ENCODE data around the gene KRTAP4-9.
"Not testable (repeated sequence)": the region's sequence is repeated elsewhere in the genome, so short reads cannot be mapped to it uniquely, and the experiment has no call there.

The KRTAP4-9 gene

DNA sequence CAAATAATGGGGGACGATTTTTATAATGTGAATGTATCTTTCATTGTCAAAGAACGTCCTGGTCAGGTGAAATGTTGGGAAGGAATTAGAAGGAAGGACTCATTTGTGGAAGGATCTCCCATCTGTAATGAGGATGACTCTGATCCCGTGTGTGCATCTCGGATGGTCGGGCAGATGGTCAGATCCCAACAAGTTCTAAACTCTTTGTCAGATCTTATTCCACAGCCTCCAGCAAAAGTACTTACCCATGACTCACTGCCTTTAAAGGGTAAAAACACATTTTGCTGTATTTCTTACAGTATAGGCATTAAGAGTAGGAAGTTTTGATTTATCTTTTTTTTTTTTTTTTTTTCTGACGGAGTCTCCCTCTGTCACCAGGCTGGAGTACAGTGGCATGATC, 6.7 kb upstream of the KRTAP4-9 start:
- DNase-seq = peak; percentile 65

DNA sequence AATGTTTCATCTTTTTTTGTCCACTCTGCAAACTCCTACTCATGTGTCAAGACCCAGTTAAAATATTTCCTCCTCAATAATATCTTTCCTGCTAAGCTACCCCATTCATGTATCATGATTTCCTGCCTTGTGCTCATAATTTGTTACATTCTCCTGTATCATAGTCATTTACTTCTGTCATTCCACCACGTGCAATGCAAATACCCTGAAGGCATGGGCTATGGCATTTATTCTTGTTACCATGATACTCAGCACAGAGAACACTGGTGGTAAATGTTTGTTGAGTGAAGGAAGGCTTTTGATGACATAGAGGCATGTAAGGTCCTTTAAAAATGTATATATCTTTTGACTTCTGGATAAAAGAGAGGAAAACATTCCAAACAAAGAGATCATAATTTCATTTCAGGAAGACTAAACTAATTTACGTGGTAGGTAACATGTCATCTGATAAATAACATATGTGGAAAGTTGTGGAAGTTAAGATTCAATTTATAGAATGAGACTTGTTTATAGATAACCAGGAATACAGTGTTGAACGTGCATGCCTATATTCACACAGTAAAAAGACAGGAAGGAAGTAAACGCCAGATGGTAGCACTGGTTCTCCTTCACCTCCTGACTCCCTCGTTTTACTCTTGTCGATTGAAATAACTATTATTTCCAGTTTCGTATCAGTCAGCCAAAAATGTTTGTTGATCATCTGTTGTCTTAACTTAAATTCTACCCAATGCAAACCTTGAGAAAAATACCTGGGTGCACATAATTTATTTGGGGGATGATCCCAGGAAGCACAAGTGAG, 5.3 kb upstream of the KRTAP4-9 start:
- DNase-seq = peak; percentile 81

DNA sequence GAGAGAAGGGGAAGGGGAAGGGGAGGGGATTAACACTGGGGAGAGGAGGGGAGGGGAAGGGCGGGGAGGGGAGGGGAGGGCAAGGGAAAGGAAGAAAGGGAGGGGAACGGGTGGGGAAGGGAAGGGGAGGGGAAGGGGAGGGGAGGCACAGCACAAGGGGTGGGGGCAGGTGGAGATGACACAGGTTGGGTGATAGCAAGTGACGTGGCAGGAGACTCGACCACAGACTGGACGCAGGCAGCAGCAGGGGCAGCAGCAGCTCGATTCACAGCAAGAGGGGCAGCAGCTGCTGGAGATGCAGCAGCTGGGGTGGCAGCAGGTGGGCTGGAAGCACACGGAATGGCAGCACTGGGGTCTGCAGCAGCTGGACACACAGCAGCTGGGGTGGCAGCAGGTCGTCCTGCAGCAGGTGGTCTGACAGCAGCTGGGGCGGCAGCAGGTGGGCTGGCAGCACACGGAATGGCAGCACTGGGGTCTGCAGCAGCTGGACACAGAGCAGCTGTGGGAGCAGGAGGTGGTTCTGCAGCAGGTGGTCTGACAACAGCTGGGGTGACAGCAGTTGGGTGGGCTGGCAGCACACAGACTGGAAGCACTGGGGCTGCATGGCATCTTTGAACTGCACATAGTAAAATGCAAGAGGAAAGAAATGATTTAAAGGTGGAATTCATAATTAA, 3.5 kb upstream of the KRTAP4-9 start, which contains the start of gene KRTAP4-16:
Gene KRTAP4-16, minus strand, starts transcription at position 624 of the 674 bp plus-strand sequence. Its CDS starts 0 bp downstream, at position 624.
- DNase-seq = peak; percentile 16

DNA sequence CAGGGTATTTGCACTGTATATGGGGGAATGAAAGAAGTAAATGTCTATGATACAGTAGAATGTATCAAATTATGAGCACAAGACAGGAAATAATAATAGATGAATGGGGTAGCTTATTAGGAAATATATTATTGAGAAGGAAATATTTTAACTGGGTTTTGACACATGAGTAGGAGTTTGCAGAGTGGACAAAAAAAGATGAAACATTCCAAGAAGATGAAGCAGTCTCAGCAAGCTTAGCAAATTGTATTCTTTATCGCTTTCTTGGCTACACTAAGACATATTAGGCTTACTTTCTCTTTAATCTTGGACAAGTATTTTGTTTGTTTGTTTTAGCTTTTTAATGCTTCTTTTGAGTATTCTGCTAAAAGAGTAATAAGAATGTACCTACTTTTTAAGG, 1.3 kb upstream of the KRTAP4-9 start:
- no peak for DNase-seq

DNA sequence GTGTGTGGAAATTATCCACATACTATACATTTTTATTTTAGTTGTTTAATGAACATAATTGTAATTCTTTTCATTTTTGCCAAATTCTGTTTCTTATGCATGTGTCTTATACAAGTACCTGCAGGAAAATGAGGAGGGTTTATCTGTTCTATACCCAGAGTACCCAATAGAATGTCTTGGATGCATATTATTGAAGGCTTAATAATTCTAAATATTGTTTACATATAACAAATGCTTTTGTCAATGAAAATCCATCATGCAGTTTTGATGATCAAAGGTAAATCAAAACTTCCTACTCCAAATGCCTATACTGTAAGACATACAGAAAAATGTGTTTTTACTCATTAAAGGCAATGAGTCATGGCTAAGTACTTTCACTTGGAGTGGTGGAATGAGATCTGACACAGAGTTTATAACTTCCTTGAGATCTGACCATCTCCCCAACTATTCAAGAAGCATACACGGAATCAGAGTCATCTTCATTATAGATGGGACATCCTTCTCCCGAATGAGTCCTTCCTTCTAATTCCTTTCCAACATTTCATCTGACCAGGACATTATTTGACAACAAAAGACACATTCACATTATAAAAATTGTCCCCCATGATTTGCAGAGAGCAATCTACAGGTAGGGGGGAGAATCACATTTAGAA, 677 bp upstream of the KRTAP4-9 start:
- DNase-seq = peak; percentile 83

DNA sequence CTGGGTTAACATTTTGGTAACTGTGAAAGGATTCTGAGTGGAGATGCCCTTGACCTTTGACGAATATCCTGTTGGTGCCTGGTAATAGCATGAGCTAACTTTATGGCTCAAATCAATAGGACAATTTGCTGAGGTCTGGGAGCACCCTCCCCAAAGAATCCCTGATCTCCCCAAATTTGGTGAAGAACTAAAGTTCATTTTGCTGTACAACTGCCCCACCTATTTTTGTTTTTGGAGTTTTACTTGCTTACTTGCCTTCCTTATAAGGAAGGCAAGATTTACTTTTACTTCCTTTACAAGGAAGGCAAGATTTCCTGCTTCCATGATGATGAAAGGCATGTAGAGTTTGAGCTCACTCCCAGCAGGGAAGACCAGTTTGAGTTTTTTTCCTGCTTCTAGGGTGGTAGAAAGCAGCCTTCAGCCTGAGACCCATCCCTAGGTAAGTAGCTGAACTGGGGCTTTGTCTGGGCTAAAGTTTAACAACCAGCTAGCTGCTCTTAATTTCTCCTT, 2.8 kb downstream of the KRTAP4-9 start:
- DNase-seq = no peak

DNA sequence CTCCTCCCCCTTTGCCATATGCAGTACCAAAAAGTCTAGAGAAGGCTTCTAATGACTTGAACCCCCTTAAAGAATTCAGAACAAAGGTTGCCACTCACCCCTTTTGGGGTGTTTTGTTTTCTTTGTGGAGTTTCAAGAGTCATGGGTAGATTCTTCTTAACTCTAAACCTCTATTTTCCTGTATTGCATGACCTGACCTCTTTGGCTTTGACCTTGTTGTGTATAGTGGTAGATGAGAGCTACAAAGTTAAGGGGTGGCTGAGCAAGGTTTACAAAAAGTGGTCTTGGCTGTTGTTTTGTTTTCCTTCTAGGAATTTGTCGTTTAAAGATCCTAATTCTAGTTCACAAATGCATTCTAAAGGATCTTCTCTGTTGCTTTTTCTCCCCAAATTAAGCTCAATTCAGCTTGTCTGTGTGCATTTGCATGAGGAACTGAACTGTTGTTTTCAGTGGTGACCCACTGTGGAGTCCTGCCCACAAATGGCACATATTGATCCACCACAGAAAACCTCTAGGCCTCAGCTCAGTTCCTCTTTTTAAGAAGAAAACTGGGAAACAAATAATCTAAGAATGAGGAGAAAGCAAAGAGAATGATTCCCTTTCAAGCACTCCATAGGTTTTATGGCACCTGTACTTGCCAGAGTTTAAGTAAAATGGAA, 3.7 kb downstream of the KRTAP4-9 start:
- not testable (repeated sequence) for DNase-seq

DNA sequence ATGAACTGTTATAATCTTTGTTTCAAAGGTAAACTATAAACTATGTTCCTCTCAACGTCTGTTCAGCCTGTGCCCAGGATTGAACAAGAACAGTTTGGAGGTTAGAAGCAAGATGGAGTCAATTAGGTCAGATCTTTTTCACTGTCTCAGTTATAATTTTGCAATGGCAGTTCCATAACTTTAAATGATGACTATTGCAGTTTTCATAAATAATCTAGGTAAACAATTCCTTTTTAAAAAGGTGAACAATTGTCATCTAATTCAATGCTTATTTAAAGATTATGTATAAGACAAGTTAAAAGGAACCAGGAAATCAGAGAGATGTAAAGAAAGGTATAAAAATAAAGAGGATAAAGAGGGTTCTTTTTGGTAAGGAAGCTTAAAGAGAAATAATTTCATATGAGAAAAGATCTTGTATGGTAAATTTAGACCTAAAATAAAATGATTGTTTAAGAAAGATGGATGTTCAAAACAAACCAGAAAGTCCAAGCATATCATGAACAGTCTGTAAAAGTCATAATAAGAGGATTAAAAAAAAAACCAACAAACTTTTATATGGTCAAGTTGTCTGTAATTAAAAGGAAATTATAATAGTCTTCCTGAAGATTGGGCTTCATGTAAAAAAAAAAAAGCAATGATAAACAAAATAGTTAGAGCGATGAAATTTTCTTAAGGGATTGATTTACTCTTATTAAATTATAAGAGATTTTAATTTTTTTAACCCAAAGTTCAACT, 6.1 kb downstream of the KRTAP4-9 start:
- no peak for DNase-seq

DNA sequence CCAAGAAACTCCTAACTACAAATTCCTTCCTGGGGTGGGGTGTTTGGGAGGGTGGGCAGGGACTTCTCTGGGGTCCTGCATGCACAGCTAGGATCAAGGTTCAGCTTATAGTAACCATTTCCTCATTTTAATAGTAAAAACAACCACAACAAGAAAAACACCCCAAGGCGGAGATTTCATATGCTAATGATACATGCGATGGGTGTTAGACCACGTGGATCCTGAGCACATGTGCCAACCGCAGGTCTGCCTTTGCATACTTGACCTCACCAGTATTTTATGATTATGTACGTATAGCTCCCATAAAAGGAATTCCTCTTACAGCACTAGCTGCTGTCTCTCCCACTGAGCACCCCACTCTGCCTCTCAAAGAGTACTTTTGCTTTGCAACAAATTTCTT, 11.1 kb downstream of the KRTAP4-9 start:
- peak; percentile 59 for DNase-seq

DNA sequence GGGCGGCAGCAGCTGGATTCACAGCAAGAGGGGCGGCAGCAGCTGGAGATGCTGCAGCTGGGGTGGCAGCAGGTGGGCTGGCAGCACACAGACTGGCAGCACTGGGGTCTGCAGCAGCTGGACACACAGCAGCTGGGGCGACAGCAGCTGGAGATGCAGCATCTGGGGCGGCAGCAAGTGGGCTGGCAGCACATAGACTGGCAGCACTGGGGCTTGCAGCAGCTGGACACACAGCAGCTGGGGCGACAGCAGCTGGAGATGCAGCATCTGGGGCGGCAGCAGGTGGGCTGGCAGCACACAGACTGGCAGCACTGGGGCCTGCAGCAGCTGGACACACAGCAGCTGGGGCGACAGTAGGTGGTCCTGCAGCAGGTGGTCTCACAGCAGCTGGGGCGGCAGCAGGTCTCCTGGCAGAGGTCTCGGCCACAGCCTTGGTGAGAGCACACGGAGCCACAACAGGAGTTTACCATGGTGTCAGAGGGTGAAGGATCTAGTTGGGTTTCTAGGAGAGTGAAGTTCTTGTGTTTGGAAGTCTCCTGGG, 12.7 kb downstream of the KRTAP4-9 start, which contains the start of gene KRTAP4-11:
Gene KRTAP4-11, minus strand, starts transcription at position 528 of the 541 bp plus-strand sequence. Its CDS starts 58 bp downstream, at position 470.
- DNase-seq = not testable (repeated sequence)

DNA sequence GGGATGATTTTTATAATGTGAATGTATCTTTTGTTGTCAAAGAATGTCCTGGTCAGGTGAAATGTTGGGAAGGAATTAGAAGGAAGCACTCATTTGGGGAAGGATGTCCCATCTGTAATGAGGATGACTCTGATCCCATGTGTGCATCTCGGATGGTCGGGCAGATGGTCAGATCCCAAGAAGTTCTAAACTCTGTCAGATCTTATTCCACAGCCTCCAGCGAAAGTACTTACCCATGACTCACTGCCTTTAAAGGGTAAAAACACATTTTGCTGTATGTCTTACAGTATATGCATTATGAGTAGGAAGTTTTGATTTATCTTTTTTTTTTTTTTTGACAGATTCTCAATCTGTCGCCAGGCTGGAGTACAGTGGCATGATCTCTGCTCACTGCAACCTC, 13.5 kb downstream of the KRTAP4-9 start:
- DNase-seq = peak; percentile 52

DNA sequence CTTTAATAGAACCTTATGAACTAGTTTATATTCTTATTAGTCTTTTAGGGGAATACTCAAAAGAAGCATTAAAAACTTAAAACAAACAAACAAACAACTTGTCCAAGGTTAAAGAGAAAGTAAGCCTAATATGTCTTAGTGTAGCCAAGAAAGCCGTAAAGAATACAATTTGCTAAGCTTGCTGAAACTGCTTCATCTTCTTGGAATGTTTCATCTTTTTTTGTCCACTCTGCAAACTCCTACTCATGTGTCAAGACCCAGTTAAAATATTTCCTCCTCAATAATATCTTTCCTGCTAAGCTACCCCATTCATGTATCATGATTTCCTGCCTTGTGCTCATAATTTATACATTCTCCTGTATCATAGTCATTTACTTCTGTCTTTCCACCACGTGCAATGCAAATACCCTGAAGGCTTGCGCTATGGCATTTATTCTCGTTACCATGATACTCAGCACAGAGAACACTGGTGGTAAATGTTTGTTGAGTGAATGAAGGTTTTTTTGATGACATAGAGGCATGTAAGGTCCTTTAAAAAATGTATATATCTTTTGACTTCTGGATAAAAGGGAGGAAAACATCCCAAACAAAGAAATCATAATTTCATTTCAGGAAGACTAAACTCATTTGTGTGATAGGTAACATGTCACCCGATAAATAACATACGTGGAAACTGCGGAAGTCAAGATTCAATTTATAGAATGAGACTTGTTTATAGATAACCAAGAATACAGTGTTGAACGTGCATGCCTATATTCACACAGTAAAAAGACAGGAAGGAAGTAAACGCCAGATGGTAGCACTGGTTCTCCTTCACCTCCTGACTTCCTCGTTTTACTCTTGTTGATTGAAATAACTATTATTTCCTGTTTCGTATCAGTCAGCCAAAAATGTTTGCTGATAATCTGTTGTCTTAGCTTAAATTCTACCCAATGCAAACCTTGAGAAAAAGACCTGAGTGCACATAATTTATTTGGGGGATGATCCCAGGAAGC, 14.8 kb downstream of the KRTAP4-9 start:
- peak; percentile 54 for DNase-seq

DNA sequence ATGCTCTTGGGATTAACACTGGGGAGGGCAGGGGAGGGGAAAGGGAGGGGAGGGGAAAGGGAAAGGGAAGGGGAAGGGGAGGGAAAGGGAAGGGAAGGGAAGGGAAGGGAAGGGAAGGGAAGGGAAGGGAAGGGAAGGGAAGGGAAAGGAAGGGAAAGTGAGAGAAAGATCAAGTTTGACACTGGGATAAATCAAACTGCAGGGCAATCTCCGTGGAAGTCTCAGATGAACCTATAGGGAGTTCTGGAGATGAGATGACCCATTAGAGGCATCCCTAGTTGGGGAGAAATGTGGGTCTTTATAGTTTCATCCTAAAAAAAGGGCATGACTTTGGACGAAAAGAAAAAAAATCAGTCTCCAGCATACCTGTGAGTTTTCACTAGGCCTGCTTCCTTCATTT, 16.6 kb downstream of the KRTAP4-9 start:
- no peak for DNase-seq

DNA sequence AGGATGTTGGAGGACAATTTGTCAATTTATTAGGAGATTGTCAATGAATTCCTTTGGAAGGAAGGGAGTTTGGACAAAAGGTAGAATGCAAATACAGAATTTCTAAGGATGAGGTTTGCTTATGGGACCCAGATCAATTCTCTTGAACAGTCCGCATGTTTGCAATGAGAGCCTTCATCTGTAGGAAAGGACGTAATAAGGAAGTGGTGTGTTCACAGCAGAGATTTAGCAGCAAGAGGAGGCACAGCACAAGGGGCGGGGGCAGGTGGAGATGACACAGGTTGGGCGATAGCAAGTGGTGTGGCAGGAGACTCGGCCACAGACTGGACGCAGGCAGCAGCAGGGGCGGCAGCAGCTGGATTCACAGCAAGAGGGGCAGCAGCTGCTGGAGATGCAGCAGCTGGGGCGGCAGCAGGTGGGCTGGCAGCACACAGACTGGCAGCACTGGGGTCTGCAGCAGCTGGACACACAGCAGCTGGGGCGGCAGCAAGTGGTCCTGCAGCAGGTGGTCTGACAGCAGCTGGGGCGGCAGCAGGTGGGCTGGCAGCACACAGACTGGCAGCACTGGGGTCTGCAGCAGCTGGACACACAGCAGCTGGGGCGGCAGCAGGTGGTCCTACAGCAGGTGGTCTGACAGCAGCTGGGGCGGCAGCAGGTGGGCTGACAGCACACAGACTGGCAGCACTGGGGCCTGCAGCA, 18.3 kb downstream of the KRTAP4-9 start:
- not testable (repeated sequence) for DNase-seq

DNA sequence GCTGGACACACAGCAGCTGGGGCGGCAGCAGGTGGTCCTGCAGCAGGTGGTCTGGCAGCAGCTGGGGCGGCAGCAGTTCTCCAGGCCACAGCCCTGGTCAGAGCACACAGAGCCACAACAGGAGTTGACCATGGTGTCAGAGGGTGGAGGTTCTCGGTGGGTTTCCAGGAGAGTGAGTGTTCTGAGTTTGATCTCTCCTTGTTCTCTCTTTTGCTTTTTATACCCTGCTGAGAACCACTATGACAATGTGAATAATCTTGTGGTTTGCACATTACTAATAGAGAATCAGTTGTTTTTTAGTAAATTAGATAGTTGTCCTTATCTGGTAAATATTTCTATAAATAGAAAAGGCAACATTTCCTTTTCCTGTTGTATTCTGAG, 18.8 kb downstream of the KRTAP4-9 start, which contains the start of gene KRTAP4-12:
Gene KRTAP4-12, minus strand, starts transcription at position 192 of the 381 bp plus-strand sequence. Its CDS starts 60 bp downstream, at position 132.
- DNase-seq = not testable (repeated sequence)

DNA sequence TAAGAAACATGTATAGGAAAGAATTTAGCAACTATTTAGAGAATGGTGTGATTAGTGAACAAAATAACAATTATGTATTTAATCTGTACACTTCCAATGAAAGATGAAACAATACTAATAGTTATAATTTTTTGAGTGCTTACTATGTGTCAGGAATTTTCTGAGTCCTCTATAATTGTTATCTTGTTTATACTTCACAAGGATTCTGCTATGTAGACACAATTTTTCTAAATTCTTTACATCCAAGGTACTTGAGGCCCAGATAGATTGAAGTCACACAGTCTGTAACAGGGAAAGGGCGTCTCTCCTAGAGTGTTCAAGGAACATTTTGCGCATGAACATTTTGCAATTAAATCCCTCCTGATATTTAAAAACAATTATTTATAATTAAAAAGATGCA, 19.9 kb downstream of the KRTAP4-9 start:
- DNase-seq = no peak

DNA sequence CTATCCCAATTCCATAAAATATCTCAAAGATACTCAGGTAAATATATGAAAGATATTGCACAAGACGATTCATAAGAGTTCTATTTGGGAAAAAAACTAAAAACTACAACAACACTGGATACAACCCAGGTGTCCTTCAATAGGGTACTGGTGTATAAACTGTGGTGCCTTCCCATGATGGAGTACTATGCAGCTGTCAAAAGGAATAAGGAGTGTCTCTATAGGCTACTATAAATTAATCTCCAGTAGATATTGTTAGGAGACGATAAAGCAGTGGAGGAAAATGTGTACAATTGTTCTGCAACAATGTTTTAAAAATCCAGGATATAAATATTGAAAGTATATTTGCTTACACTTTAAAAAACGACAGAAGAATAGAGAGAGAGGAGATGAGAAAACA, 21.2 kb downstream of the KRTAP4-9 start:
- DNase-seq = no peak

DNA sequence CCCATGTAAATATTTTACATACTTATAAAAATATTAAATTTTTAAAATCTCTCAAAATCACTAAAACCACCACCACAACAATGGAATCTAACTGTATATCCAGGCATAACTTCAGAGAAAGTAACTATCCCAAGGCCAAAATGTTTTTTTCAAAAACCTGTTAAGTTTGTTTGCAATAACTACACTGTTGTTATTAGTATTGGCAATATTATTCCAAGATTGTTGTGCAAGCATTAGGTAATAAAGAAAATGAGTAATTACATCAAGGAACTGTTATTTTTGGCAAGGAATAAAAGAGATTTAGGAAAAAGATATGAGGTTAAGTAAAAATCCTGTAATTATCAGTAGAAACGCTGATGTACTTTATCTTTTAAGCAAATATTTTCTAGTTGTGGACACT, 22.2 kb downstream of the KRTAP4-9 start:
- no peak for DNase-seq

DNA sequence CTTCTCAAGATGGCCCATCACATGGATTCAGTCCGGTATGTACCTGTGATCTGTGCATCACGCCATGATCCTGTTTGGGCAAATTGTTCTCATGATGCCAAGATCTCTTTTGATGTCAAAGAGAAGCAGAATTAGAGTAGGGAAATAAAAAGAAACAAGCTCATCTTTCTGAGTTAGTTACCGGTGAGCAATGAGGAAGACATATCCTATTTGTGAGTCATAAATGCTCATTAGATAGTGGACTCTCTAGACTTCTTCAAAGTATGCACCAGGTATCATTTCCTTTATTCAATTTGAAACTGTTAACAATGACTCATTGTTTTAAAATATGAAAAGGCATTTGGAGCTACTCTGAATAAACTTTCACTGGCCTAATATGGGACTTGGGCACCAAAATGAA, 26.8 kb downstream of the KRTAP4-9 start:
- DNase-seq = peak; percentile 54
